Peyer's patch (tissue), 4 donors: ENCODE measurements around the gene CCND1. TPM values are rescaled to one million over a fixed set of nuclear protein-coding genes. Genes with fewer than 3 reads are reported as not detected.

Source experiments
- DNase-seq, 3 donors: peaks; one replicate each; pipeline ENCODE4 v3.0.0-alpha.2; 2017 to 2019
- H3K27ac ChIP-seq, 4 donors: fragments of 200-600 bp; sonication (generic); one replicate each; pipeline ENCODE4 v1.5.1; 2016 to 2019
- H3K27me3 ChIP-seq, 2 donors: fragments of 200-600 bp; sonication (generic); one replicate each; pipeline ENCODE4 v1.5.1; 2019
- H3K36me3 ChIP-seq, 3 donors: fragments of 200-600 bp; sonication (generic); one replicate each; pipeline ENCODE4 v1.5.1; 2016 to 2019
- H3K4me1 ChIP-seq, 4 donors: fragments of 200-600 bp; sonication (generic); one replicate each; pipeline ENCODE4 v1.5.1; 2016 to 2019
- H3K4me3 ChIP-seq, 4 donors: fragments of 200-600 bp; sonication (generic); 1 replicate in 3 of 4; 2 replicates in 1 of 4; pipeline ENCODE4 v1.5.1; 2016 to 2019; ENCODE audit warnings: mild to moderate bottlenecking in 1 of 4
- H3K9me3 ChIP-seq, 4 donors: fragments of 200-600 bp; sonication (generic); one replicate each; pipeline ENCODE4 v1.5.1; 2016 to 2019; ENCODE audit warnings: mild to moderate bottlenecking in 1 of 4
- POLR2A ChIP-seq, 2 donors: fragments of 450-650 bp; IDR thresholded peaks; one replicate each; pipeline ENCODE4 v1.5.1; 2017; ENCODE audit warnings: antibody characterized with exemption in 2 of 2, mild to moderate bottlenecking in 2 of 2, moderate library complexity in 2 of 2
- total RNA-seq, 4 donors: library from RNA; depleted of rRNA; stranded (reverse); fragments of >200 nt; gene quantifications; one replicate each; pipeline ENCODE4 v1.1.0, GENCODE V29; 2016
- TF ChIP-seq, protein P1 (sequence below), 6 experiments: fragments of 450-650 bp in 4 of 6; fragments of 200-600 bp in 2 of 6; sonication (generic) in 1 of 6; IDR thresholded peaks; one replicate each; pipeline ENCODE4 v1.5.1; 2017 to 2019; ENCODE audit warnings: antibody characterized with exemption in 6 of 6, mild to moderate bottlenecking in 3 of 6, moderate library complexity in 1 of 6

Gene CCND1
- total RNA-seq, 4 donors from 2014 or later, result 13.5 to 46.6 (median 40.0) TPM

DNA sequence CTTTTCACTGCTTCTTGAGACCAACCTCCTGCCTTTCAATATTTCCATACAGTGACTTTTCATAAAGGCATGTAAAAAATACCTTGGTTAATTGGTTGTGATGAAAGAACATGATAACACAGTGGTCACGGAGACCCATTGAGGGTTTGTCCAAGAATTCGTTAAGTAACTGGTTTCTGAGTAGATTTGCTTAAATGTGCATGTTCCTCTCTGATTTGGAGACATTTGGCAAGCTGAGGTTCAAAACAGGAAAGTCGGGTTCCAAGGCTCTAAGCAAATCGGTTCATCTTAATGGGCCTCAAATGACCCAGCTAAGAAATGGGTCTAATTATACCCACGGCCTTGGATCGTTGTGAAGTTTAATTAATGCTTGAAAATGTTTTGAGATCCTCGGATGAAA lies 36.9 kb upstream of the CCND1 start:
- Histone ChIP-seq H3K4me3 (no peak overlapping the region), H3K27ac (no peak overlapping the region), H3K36me3 (no peaks in the 10 kb centered on the region), H3K4me1 (no peaks in the 10 kb centered on the region), H3K27me3 (no peaks in the 10 kb centered on the region), H3K9me3 (no peaks in the 10 kb centered on the region)
- no peak for TF ChIP-seq POLR2A (IDR thresholded peaks at IDR 0.05)
- TF ChIP-seq, protein P1, sequence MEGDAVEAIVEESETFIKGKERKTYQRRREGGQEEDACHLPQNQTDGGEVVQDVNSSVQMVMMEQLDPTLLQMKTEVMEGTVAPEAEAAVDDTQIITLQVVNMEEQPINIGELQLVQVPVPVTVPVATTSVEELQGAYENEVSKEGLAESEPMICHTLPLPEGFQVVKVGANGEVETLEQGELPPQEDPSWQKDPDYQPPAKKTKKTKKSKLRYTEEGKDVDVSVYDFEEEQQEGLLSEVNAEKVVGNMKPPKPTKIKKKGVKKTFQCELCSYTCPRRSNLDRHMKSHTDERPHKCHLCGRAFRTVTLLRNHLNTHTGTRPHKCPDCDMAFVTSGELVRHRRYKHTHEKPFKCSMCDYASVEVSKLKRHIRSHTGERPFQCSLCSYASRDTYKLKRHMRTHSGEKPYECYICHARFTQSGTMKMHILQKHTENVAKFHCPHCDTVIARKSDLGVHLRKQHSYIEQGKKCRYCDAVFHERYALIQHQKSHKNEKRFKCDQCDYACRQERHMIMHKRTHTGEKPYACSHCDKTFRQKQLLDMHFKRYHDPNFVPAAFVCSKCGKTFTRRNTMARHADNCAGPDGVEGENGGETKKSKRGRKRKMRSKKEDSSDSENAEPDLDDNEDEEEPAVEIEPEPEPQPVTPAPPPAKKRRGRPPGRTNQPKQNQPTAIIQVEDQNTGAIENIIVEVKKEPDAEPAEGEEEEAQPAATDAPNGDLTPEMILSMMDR (IDR thresholded peaks at IDR 0.05), result no peak
- no peak for DNase-seq

DNA sequence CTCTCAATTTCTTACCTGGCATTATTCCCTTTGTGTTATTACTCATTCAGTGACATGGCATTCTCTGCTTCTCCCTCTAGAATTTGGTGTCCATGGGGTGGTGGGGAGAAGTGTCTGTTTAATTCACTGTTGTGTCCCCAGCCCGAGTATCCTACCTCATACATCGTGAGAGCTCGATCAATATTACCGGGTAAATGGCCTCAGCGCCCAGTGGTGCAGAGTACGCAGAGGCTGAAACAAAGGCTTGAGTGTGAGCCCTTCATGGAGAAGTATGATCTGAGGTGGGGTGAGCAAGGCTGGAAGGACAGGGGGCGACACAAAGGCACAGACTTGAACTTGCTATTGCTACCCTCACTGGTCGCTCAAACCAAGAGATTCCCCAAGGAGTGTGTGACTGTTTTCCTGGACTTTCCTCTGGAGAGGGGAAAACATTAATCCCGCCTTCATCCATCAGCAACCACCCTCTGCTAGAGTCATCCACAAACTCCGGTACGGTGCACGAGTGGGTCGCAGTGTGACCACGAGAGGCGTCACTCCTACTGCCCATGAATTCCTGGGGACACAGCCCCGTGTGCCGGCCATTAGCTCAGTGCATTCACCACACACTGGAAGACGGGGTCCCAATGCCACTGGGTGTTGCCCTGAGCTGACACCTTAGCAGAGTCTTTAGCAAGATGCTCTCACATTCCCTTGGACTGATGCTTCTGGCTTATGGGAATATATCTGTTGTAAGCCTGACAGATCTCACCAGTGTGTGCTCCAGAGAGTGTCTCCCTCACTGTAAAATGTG lies 35.0 kb upstream of the CCND1 start:
- no peaks in the 10 kb centered on the region for H3K36me3 ChIP-seq
- no peak for DNase-seq
- no peaks in the 10 kb centered on the region for H3K4me1 ChIP-seq
- no peak for TF ChIP-seq POLR2A (IDR thresholded peaks at IDR 0.05)
- TF ChIP-seq, protein P1 (IDR thresholded peaks at IDR 0.05), result no peak
- no peak overlapping the region for H3K4me3 ChIP-seq
- no peaks in the 10 kb centered on the region for H3K9me3 ChIP-seq
- no peaks in the 10 kb centered on the region for H3K27me3 ChIP-seq
- no peak overlapping the region for H3K27ac ChIP-seq

DNA sequence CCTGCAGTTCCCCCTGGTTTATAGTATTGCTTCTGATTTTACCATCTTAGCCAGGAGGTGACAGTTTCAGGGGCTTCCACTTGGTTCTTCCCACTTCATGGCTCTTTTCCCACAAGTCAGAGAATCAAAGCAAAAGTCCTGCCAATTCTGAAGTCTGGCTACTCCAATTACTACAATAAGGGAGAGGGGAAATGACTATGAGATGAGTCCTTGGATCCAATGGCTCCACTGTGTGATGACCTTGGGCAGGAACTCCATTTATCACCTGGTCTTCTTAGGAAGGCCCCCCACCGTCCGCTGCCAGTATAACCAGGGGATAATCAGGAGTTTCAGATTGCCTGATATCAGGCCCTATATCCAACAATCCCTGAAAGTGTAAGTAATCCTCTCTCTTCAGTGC lies 31.6 kb upstream of the CCND1 start:
- Histone ChIP-seq H3K36me3 (no peaks in the 10 kb centered on the region), H3K4me3 (no peak overlapping the region), H3K27me3 (no peaks in the 10 kb centered on the region), H3K9me3 (no peaks in the 10 kb centered on the region), H3K4me1 (no peaks in the 10 kb centered on the region), H3K27ac (no peak overlapping the region)
- TF ChIP-seq POLR2A (IDR thresholded peaks at IDR 0.05), result no peak
- TF ChIP-seq, protein P1 (IDR thresholded peaks at IDR 0.05), result no peak
- DNase-seq, result no peak

DNA sequence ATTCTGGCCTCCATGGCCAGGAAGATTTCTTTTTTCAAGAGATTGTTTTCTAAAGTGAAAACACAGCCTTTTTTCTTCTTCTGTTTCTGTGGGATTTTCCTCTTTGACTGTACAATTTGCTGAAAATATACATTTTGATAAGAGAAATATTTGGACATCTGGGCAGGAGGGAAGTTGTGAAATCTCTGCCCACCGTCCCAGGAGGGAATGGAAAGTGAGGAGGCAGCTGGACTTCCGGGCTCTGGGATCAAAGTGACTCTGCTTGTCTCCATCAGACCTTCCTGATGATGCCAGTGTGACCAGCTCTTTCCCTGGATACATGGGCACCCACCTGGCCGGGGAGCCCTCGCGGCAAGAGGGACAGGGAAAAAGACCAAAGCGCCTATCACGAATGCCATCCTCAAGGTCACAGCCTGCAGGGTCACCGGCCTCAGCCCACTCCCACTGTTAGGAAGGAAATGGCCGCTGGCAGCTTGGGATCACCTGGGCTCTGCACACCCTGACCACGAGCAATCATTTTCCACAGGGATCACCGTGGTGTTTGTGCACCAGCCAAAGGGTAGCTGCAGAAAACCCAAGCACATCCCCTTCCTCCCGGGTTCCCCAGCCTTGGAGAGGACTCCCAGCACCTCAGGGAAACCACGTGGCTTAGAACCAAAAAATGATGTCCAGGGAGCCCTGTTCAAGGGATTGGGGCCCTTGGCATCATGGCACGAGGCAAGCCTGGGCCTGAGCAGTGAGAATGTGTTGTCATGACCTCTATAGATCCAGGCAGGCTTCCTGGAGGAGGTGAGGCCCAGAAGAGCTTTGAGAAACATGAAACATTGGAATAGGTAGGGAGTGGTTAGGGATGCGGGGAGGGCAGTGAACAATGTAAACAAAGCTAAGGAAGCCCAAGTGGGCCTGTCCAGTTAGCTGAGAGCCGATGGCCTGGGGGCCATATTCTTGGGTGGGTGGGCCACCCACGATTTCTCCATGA lies 29.1 kb upstream of the CCND1 start:
- no peak for DNase-seq
- no peak for TF ChIP-seq POLR2A (IDR thresholded peaks at IDR 0.05)
- Histone ChIP-seq H3K27ac (no peak overlapping the region), H3K27me3 (no peaks in the 10 kb centered on the region), H3K36me3 (no peaks in the 10 kb centered on the region), H3K4me1 (no peaks in the 10 kb centered on the region), H3K9me3 (no peaks in the 10 kb centered on the region), H3K4me3 (no peak overlapping the region)

DNA sequence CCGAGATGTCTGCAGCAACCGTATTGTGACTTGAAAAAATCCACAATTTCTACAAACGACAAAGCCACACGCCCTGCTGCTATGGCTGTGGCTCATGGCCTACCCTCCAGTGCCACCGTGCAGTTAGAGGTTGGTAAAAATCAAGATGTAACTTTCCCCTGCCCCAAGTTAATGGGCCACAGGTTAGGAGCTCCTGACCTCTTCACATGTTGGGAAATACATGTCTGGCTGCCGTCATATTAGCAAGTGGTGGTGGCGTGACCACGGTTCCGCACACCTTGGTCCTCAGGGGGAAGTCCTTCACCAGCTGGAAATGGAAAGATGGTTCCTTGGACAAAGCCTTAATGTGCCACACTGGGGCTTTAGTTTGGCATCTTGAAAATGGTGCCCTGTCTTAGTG lies 27.4 kb upstream of the CCND1 start:
- no peak for TF ChIP-seq POLR2A (IDR thresholded peaks at IDR 0.05)
- TF ChIP-seq, protein P1 (IDR thresholded peaks at IDR 0.05), result no peak
- H3K36me3 ChIP-seq, result no peaks in the 10 kb centered on the region
- H3K4me1 ChIP-seq, result no peaks in the 10 kb centered on the region
- H3K27me3 ChIP-seq, result no peaks in the 10 kb centered on the region
- no peaks in the 10 kb centered on the region for H3K9me3 ChIP-seq
- no peak overlapping the region for H3K4me3 ChIP-seq
- H3K27ac ChIP-seq, result no peak overlapping the region
- DNase-seq, result no peak

DNA sequence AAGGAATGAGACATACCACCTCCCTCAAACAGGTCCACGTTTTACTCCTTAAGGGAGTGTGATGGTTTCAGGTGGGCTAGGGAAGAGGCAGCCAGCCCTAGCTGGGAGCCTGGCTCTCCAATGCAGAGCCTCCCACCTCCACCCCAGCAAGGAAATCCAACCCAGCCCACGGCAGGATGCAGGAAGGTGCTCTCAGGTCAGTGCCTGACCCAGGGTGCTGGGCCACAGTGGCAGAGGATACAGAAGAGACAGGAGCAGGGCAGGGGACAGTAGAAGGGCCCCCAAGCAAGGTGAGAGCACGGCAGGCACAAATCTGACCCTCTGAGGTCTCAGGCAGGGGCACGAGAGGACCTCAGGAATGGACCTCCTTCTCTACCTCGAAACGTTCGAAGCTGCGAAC lies 26.9 kb upstream of the CCND1 start:
- Histone ChIP-seq H3K4me3 (no peak overlapping the region), H3K4me1 (no peaks in the 10 kb centered on the region), H3K27me3 (no peaks in the 10 kb centered on the region), H3K36me3 (no peaks in the 10 kb centered on the region), H3K9me3 (no peaks in the 10 kb centered on the region), H3K27ac (no peak overlapping the region)
- TF ChIP-seq POLR2A (IDR thresholded peaks at IDR 0.05), result no peak
- TF ChIP-seq, protein P1 (IDR thresholded peaks at IDR 0.05), result no peak
- DNase-seq, result no peak
